Endothelial cell (in vitro differentiated cells): ENCODE data around the gene CYP8B1. TPM values are rescaled to one million over a fixed set of nuclear protein-coding genes. Genes with fewer than 3 reads are reported as not detected.

Experiments
- DNase-seq: peaks from one replicate; pipeline ENCODE4 v3.0.0; 2021; ENCODE audit warnings: low spot score
- H3K27ac Mint-ChIP-seq: one replicate; pipeline ENCODE4 v1.8.0; 2021; ENCODE audit warnings: mixed read lengths, inconsistent platforms; ENCODE audit not compliant: unreplicated experiment
- H3K27me3 Mint-ChIP-seq: one replicate; pipeline ENCODE4 v1.8.0; 2021; ENCODE audit warnings: mild to moderate bottlenecking, moderate library complexity, mixed read lengths, inconsistent platforms; ENCODE audit not compliant: unreplicated experiment
- H3K36me3 Mint-ChIP-seq: one replicate; pipeline ENCODE4 v1.8.0; 2021; ENCODE audit warnings: mild to moderate bottlenecking, low read depth, mixed read lengths, inconsistent platforms; ENCODE audit not compliant: unreplicated experiment
- H3K4me1 Mint-ChIP-seq: one replicate; pipeline ENCODE4 v1.8.0; 2021; ENCODE audit warnings: mild to moderate bottlenecking, mixed read lengths, inconsistent platforms; ENCODE audit not compliant: unreplicated experiment
- H3K4me3 Mint-ChIP-seq: one replicate; pipeline ENCODE4 v1.8.0; 2021; ENCODE audit warnings: mild to moderate bottlenecking, mixed read lengths, inconsistent platforms; ENCODE audit not compliant: unreplicated experiment
- H3K9me3 Mint-ChIP-seq: one replicate; pipeline ENCODE4 v1.8.0; 2021; ENCODE audit warnings: mixed read lengths, inconsistent platforms; ENCODE audit not compliant: unreplicated experiment
- total RNA-seq: library from RNA; stranded (reverse); fragmentation: NEBNext Ultra II Directional; extraction: Animal tissue kit (Norgen Biotek cat#: 25700); gene quantifications from one replicate; pipeline ENCODE4 v1.2.1, GENCODE V29; 2021; ENCODE audit not compliant: unreplicated experiment
- TF ChIP-seq, protein P1 (sequence below): fragments of 200-600 bp; sonication (generic); IDR thresholded peaks from one replicate; pipeline ENCODE4 v1.5.0; 2021; ENCODE audit warnings: antibody characterized with exemption; ENCODE audit not compliant: unreplicated experiment

The CYP8B1 gene
- total RNA-seq, 1 donor from 2014 or later, result not detected

DNA sequence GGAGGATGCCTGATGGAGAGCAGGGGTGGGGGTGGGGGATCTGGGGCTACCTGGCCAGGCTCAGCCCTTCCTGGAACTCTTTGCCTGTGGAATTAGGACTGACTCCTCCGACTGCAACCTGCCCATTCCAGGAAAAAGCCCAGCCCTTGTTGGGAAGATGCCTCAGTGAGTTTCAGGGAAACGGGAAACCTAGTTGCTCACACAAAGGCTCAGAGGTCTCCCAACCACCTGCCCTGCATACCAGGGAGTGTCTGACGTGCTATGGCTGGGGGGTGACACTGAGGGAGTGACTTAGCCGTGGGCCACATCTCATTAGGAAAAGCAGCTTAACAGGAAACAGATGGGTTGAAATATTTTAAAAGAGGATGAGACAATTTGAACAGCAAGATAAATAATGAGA, 27.9 kb downstream of the CYP8B1 start:
- Mint-ChIP-seq H3K27ac (peak overlapping the region; percentile 94), H3K4me1 (peaks cover 50% of the 10 kb centered on the region), H3K36me3 (no peaks in the 10 kb centered on the region), H3K9me3 (no peaks in the 10 kb centered on the region), H3K27me3 (peaks cover 10% of the 10 kb centered on the region), H3K4me3 (peak overlapping the region; percentile 6)
- TF ChIP-seq, protein P1, sequence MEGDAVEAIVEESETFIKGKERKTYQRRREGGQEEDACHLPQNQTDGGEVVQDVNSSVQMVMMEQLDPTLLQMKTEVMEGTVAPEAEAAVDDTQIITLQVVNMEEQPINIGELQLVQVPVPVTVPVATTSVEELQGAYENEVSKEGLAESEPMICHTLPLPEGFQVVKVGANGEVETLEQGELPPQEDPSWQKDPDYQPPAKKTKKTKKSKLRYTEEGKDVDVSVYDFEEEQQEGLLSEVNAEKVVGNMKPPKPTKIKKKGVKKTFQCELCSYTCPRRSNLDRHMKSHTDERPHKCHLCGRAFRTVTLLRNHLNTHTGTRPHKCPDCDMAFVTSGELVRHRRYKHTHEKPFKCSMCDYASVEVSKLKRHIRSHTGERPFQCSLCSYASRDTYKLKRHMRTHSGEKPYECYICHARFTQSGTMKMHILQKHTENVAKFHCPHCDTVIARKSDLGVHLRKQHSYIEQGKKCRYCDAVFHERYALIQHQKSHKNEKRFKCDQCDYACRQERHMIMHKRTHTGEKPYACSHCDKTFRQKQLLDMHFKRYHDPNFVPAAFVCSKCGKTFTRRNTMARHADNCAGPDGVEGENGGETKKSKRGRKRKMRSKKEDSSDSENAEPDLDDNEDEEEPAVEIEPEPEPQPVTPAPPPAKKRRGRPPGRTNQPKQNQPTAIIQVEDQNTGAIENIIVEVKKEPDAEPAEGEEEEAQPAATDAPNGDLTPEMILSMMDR, result no peak
- peak; percentile 26 for DNase-seq

DNA sequence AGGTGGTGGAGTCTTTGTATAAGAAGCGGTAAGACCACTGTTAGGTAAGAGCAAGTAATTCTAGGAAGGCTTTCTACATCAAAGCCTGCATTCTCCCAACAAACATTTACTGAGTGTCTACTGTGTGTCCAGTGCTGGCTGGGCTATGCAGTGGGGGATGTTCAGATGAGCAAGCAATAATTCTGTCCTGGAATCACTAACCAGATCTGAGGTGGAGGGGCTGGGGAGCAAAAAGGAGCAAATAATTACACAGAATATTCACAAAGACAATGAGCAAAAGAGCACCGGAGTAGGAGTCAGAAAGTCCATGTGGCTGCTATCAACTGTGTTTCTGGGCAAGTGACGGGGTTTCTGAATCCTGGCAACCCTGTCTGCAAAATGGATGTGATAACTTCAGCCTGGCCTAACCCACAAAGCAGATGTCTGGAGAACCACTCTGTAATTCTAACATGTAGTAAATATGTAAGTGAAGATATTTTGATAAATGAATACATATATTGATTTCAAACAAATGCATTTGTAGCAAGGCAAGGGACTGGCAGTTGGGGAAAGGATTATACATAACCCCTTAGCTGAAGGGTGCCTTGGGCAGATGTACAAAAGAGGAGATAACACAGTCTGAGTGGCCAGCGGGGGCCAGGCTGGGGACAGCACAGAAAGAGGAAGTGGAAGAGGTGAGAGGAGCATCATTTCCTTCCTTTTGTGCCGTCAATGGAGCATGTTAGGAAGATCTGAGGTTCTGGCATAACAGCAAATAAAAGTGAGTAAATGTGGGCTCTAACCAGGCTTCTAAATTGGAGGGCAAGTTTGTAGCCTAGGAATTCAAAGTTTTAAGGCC, 28.8 kb downstream of the CYP8B1 start:
- Mint-ChIP-seq H3K27ac (peak overlapping the region; percentile 94), H3K4me1 (peaks cover 42% of the 10 kb centered on the region), H3K4me3 (peak overlapping the region; percentile 2), H3K27me3 (peaks cover 10% of the 10 kb centered on the region), H3K9me3 (no peaks in the 10 kb centered on the region), H3K36me3 (no peaks in the 10 kb centered on the region)
- no peak for DNase-seq
- TF ChIP-seq, protein P1, result no peak

GRCh38 chr3:42844815-42845214, 30.9 kb downstream of the CYP8B1 start:
- DNase-seq, result no peak
- H3K4me1 Mint-ChIP-seq, result peaks cover 29% of the 10 kb centered on the region
- H3K9me3 Mint-ChIP-seq, result no peaks in the 10 kb centered on the region
- TF ChIP-seq, protein P1, result no peak
- no peak overlapping the region for H3K27ac Mint-ChIP-seq
- peaks cover 13% of the 10 kb centered on the region for H3K27me3 Mint-ChIP-seq
- no peaks in the 10 kb centered on the region for H3K36me3 Mint-ChIP-seq
- no peak overlapping the region for H3K4me3 Mint-ChIP-seq

DNA sequence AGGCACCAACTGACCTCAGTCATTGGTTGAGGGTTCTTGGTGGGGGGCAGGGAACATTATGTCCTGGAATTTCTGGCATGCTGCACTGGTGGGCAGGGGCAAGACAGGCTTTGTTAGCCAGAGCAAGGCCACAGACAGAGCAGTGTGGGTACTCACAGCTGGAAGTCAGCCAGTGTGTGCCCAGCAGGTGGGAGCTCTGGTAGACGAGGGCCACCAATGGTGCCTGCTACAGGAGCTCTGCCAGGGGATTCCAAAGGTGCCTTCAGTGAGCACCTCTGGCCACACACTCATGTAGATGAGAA, 31.3 kb downstream of the CYP8B1 start:
- H3K27me3 Mint-ChIP-seq, result peaks cover 12% of the 10 kb centered on the region
- TF ChIP-seq, protein P1, result no peak
- DNase-seq, result no peak

DNA sequence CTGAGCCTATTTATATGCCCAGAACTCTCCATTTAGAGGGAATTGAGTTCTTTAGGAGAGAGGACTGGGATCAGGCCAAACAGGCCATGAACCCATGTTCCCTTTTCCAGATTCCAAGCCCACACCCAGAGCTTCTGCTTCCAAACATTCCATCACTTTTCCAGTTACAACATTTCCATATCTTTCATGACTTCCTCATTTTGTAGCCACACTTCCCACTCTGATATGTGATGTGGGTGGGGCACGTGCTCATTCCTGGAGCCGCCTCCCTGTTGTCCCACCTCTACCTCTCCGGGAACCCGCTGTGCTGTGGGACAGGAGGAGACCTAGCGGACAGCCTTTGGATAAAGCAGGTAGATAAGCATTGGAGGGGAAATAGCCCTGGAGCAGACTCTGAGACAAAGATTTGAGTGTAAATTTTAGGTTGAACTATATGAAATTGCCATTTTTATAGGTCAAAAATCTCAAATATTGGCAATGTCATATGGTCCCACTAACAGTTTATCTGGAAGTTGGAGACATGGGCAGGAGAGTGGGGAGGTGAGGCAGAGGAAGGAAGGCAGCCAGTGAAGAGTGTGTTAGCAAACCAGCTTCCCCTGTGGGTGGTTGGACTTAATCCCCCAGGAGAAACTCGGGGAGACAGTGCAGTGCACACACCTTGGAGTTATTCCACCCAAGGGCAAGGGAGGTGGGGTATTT, 31.8 kb downstream of the CYP8B1 start:
- DNase-seq, result no peak
- TF ChIP-seq, protein P1, result no peak
- peaks cover 29% of the 10 kb centered on the region for H3K4me1 Mint-ChIP-seq
- peaks cover 12% of the 10 kb centered on the region for H3K27me3 Mint-ChIP-seq
- H3K4me3 Mint-ChIP-seq, result no peak overlapping the region
- no peaks in the 10 kb centered on the region for H3K36me3 Mint-ChIP-seq
- H3K27ac Mint-ChIP-seq, result no peak overlapping the region
- H3K9me3 Mint-ChIP-seq, result no peaks in the 10 kb centered on the region

More for the DNA sequence above, 31.3 kb downstream of the CYP8B1 start:
- Mint-ChIP-seq H3K27ac (no peak overlapping the region), H3K36me3 (no peaks in the 10 kb centered on the region), H3K4me3 (no peak overlapping the region), H3K9me3 (no peaks in the 10 kb centered on the region), H3K4me1 (peaks cover 29% of the 10 kb centered on the region)
